NOMO-1 treated with dmso at 0.1 percent for 144 hours (cell line): ENCODE results near the gene DLGAP3.
"Not testable (repeated sequence)": the region's sequence is repeated elsewhere in the genome, so short reads cannot be mapped to it uniquely, and the experiment has no call there.

Source experiments
- DNase-seq: peaks from one replicate; lab custom pipeline; 2025; ENCODE audit not compliant: unreplicated experiment; lab: John Stamatoyannopoulos, UW

Gene DLGAP3, protein sequence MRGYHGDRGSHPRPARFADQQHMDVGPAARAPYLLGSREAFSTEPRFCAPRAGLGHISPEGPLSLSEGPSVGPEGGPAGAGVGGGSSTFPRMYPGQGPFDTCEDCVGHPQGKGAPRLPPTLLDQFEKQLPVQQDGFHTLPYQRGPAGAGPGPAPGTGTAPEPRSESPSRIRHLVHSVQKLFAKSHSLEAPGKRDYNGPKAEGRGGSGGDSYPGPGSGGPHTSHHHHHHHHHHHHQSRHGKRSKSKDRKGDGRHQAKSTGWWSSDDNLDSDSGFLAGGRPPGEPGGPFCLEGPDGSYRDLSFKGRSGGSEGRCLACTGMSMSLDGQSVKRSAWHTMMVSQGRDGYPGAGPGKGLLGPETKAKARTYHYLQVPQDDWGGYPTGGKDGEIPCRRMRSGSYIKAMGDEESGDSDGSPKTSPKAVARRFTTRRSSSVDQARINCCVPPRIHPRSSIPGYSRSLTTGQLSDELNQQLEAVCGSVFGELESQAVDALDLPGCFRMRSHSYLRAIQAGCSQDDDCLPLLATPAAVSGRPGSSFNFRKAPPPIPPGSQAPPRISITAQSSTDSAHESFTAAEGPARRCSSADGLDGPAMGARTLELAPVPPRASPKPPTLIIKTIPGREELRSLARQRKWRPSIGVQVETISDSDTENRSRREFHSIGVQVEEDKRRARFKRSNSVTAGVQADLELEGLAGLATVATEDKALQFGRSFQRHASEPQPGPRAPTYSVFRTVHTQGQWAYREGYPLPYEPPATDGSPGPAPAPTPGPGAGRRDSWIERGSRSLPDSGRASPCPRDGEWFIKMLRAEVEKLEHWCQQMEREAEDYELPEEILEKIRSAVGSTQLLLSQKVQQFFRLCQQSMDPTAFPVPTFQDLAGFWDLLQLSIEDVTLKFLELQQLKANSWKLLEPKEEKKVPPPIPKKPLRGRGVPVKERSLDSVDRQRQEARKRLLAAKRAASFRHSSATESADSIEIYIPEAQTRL

GRCh38 chr1:34929497-34929852 is at the start of gene DLGAP3:
Gene DLGAP3, minus strand, starts transcription at chr1:34929650. Its CDS starts 24,267 bp downstream, at chr1:34905383.
- no peak for DNase-seq

DNA sequence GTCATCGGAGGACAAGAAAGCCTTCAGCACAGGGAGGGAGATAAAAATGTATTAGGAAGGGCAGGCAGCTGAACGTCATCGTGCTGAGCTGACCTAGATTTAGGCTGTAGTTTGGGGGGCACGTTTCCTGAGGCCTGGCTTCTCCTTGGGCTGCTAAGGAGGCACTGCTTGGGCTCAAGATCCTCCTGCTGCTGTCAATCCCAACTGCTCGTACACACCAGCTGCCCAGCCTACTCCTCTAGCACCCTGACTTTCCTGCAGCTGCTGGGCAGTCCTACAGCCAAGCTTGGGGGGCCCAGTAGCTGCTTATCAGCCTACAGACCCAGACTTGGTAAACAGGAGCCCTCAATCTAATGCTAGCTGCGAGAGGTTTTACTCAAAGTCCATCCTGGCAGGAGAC is 49.5 kb upstream of the DLGAP3 start:
- DNase-seq, result no peak

- DNase-seq, result no peak
These were observed 48.4 kb upstream of the DLGAP3 start for GRCh38 chr1:34977858-34978257.

DNA sequence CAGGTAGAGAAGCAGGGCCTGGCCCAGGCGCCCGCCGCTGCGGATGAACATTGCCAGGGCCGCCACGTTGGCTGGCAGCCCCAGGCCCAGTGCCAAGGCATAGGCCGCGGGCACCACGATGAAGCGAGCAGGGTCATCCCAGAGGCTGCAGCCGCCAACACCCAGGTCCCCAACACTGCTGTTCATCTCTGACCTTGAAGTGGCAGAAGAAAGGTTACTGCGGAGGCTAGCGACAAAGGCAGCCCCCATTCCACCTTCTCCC is 47.7 kb upstream of the DLGAP3 start:
- DNase-seq, result no peak

DNA sequence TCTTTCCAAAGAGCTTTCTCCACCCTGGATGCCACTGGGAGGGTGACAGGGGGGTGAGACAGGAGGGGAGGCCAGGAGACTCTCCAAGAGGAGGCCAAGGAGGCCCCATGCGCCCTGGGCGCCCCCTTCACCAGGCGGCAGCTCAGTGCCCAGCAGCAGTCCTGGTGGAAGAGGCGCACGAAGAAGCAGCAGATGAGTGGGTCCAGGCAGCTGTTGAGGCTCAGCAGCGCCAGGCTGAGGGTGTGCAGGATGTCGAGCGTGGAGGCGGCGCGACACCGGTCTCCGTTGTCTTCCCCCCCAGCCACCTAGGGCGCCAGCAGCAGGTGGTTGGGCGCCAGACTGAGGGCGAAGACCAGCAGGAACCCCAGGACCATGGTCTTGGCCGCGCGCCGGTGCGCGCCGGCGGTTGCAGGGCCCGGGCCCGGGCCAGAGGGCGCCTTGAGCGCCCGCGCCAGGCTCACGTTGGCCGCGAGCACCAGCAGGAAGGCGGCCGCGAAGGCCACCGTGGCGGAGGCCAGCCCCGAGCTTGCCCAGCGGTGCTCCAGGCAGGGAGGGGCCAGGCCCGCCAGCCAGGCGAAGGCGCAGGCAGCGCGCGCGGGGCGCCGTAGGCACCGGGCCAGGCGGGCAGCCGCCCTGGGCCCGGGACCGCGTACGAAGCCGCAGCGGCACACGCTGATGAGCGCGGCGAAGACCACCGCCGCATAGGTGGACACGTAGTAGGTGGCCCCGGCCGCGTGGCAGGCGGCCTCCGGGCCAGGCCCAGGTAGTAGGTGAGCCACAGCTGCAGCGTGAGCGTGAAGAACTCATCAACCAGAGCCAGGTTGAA is 47.1 kb upstream of the DLGAP3 start:
- no peak for DNase-seq

DNA sequence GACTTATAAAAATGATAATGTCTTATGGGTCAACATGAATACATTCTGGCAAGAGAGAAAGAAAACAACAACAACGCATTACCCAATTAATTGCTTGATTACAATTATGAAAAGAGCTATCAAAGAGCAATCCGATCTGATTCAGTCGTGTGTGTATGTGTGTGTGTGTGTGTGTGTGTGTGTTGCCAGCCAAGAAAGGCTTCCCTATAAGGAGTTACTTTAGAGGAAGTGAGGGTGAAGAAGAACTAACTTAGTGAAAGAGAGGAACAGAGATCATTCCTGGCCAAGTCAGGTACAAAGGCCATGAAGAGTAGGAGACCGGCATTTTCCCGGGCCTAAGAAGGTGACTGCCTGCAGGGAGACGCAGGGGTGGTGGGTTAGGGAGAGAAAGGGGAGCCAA is 46.3 kb upstream of the DLGAP3 start:
- DNase-seq, result no peak

- DNase-seq, result no peak
These were observed 45.9 kb upstream of the DLGAP3 start for GRCh38 chr1:34975338-34975737.

GRCh38 chr1:34974626-34975025 is 45.2 kb upstream of the DLGAP3 start:
- no peak for DNase-seq

DNA sequence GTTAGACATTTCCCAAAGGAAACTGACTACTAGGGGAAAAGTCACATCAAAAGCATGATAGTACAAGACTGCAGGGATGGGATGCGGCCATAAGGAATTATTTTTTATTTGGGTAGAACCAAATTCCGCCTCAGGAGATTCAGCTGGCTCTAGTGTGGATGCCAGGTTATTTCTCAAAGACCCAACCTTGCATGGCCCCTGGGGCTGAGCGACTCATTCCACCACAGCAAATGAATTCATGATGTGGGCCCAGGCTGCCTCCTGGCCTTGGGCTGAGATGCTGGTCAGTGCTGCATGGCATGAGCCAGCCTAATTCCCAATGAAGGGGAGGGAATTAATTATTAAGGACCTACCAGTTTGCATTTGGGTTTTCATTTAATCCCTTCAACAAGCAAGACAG is 43.9 kb upstream of the DLGAP3 start:
- DNase-seq, result no peak

- no peak for DNase-seq
These were observed 41.4 kb upstream of the DLGAP3 start for GRCh38 chr1:34970829-34971228.

DNA sequence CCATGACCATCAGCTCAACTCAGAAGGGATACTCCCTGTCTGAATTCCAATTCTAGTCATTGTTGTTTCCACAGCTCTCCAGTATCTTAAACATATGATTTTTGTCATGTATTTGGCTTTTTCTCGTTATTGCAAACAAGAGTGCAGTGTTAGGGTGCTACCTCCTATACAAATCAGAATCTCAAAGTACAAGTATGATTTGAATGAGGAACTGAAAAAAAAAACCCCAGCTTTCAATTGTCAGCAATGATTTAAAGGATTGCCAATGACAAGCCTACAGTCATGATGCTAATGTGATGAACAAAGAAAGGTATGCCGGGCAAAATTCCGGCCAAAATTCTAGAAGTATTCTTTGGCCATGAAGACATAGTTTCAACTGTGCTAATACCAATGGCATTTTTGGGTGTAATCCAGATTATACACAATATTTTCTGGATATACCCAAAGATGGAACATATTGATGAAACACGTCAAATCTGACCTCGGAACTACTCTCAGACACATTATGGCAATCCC is 40.8 kb upstream of the DLGAP3 start:
- no peak for DNase-seq

GRCh38 chr1:34968297-34968696 is 38.8 kb upstream of the DLGAP3 start:
- DNase-seq, result not testable (repeated sequence)

- not testable (repeated sequence) for DNase-seq
These were observed 38.2 kb upstream of the DLGAP3 start for GRCh38 chr1:34967672-34968071.

DNA sequence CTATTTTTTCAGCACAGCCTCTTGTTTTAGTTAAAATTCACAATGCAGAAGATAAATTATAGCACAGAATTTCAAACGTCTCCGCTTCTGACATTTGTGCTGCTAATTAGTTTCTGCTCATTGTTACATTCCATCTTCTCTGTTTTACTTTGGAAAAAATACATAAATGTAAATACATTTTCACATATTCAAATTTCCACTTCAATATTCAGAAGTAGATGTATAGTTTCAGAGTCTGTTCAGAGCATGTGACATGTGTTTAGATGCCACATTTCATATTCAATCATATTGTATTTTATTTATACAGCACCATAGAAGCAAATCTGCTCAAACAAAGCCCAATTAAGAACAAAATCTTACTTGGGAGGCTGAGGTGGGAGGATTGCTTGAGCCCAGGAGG is 36.1 kb upstream of the DLGAP3 start:
- no peak for DNase-seq

GRCh38 chr1:34950428-34950827 is 21.0 kb upstream of the DLGAP3 start:
- DNase-seq, result no peak

DNA sequence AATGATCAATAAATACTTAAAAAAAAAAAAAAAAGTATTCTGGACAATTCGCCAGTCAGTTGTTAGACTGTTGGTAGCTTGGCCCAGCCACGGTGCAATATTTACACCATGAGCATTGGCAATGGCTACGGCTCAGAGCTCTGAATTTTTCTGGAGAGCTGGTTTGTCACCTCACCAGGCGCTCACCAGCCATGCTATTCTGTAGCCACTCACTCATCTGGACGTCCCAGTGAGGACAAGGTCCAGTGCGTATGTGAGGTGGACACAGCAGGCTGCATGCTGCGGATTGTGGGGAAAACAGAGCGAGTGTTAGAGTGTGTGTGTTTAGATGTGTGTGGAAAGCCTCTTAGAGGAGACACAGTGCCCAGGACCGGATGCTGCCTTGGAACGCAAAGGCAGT is 19.3 kb upstream of the DLGAP3 start:
- DNase-seq, result not testable (repeated sequence)

- DNase-seq, result not testable (repeated sequence)
These were observed 18.3 kb upstream of the DLGAP3 start for GRCh38 chr1:34947641-34948314.

- DNase-seq, result no peak
These were observed 16.8 kb upstream of the DLGAP3 start for GRCh38 chr1:34946211-34946610.

DNA sequence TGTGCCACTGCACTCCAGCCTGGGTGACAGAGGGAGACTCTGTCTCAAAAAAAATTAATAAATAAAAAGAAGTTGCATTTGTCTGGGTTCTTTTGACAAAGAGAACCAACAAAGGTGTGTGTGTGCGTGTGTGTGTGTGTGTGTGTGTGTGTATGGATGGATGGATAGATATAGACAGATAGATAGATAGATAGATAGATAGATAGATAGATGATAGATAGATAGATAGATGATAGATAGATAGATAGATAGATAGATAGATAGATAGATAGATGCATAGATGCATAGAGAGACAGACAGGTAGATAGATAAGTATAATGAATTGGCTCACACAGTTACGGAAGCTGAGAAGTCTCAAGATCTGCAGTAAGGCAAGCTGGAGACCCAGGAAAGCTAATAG is 12.3 kb upstream of the DLGAP3 start:
- DNase-seq, result not testable (repeated sequence)

- DNase-seq, result no peak
These were observed 1.2 kb upstream of the DLGAP3 start for GRCh38 chr1:34930702-34931071.
